Measurements from ENCODE around the gene ALDOB.

The ALDOB gene

GRCh38 chr9:101381833-101382342, 53.7 kb downstream of the ALDOB start:
- no peak for DNase-seq

GRCh38 chr9:101381118-101381517, 54.5 kb downstream of the ALDOB start:
- no peak for DNase-seq

GRCh38 chr9:101380295-101380694, 55.3 kb downstream of the ALDOB start:
- no peak for DNase-seq

- no peak for DNase-seq
Observed at GRCh38 chr9:101376111-101376848, 59.3 kb downstream of the ALDOB start.

GRCh38 chr9:101375546-101375945, 60.0 kb downstream of the ALDOB start:
- no peak for DNase-seq

- DNase-seq: no peak
Observed at GRCh38 chr9:101372327-101373118, 63.1 kb downstream of the ALDOB start.

GRCh38 chr9:101371813-101372212, 63.8 kb downstream of the ALDOB start:
- no peak for DNase-seq

Measured in NCI-H2107 (cell line).